ENCODE data around the gene KLK10. TPM values are rescaled to one million over a fixed set of nuclear protein-coding genes. Genes with fewer than 3 reads are reported as not detected.

Gene KLK10, protein sequence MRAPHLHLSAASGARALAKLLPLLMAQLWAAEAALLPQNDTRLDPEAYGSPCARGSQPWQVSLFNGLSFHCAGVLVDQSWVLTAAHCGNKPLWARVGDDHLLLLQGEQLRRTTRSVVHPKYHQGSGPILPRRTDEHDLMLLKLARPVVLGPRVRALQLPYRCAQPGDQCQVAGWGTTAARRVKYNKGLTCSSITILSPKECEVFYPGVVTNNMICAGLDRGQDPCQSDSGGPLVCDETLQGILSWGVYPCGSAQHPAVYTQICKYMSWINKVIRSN
- total RNA-seq (not detected in 2 replicates), polyA plus RNA-seq (0.03 TPM in 1 of 2 replicates, not detected in the other), polyA minus RNA-seq (ENCODE audit: low replicate concordance) (not detected in 2 replicates)
- not detected in 2 replicates for polyA plus RNA-seq (2012)

DNA sequence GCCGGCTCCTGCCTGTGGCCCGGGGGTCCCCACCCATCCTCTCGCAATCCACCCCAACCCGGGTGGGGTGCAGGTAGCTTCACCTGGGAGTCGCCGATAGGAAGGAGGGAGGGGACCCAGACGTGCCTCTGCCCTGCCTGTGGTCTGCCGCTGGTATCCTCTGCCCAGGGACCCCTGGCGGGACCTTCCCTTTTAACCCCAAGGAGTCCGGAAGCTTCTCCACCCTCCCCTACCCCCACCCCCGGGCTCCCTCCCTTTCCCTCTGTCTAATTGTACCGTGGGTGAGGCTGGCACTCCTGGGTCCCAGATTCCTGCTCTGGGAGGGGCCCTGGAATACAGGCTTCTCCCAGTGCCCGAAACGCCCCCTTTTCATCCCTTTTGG is at the start of gene KLK10:
KLK10 (minus strand) TSS at position 166 of the 382 bp plus-strand sequence. CDS start 579 bp downstream, outside the sequence.
- H3K4me1 ChIP-seq (ENCODE audit: control insufficient read depth, extremely low read depth, insufficient read depth, low read length): no peaks in the 10 kb centered on the region
- H2AFZ ChIP-seq (ENCODE audit: low read length): no peak within 1 kb of the TSS
- no peaks in the 10 kb centered on the region for H3K9me3 ChIP-seq (ENCODE audit: control insufficient read depth, insufficient read depth, low read depth, low read length)
- no peaks in the 10 kb centered on the region for H3K36me3 ChIP-seq (ENCODE audit: control insufficient read depth, insufficient read depth, low read length)
- peaks cover 3% of the 10 kb centered on the region for H3K27me3 ChIP-seq (ENCODE audit: control insufficient read depth, insufficient read depth, low read length)
- no peak for DNase-seq (ENCODE audit: low read depth in 2 of 2)
- no peak for TF ChIP-seq EZH2 (IDR thresholded peaks at IDR 0.05; ENCODE audit: low read length, missing control alignments)
- TF ChIP-seq, protein P1, sequence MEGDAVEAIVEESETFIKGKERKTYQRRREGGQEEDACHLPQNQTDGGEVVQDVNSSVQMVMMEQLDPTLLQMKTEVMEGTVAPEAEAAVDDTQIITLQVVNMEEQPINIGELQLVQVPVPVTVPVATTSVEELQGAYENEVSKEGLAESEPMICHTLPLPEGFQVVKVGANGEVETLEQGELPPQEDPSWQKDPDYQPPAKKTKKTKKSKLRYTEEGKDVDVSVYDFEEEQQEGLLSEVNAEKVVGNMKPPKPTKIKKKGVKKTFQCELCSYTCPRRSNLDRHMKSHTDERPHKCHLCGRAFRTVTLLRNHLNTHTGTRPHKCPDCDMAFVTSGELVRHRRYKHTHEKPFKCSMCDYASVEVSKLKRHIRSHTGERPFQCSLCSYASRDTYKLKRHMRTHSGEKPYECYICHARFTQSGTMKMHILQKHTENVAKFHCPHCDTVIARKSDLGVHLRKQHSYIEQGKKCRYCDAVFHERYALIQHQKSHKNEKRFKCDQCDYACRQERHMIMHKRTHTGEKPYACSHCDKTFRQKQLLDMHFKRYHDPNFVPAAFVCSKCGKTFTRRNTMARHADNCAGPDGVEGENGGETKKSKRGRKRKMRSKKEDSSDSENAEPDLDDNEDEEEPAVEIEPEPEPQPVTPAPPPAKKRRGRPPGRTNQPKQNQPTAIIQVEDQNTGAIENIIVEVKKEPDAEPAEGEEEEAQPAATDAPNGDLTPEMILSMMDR (conservative IDR thresholded peaks at IDR 0.05 in 1 of 2, IDR thresholded peaks at IDR 0.05 in 1 of 2; ENCODE audit: low read depth in 1 of 2, low read length in 2 of 2): no peak
- no peak within 1 kb of the TSS for H3K4me3 ChIP-seq (replicated peaks in 1 of 4; ENCODE audit: control extremely low read depth in 1 of 4, insufficient read depth in 1 of 4, low read depth in 3 of 4, low read length in 4 of 4)
- H4K20me1 ChIP-seq (ENCODE audit: control insufficient read depth, extremely low read depth, insufficient read depth, low read length): no peaks in the 10 kb centered on the region
- no peak within 1 kb of the TSS for H3K4me2 ChIP-seq (ENCODE audit: extremely low read depth, insufficient read depth, low read length)
- no peak within 1 kb of the TSS for H3K9ac ChIP-seq (ENCODE audit: insufficient read depth, low read length)
- no peaks in the 10 kb centered on the region for H3K79me2 ChIP-seq (ENCODE audit: control insufficient read depth, insufficient read depth, low read length)
- H3K27ac ChIP-seq (ENCODE audit: insufficient read depth, low read length): no peak within 1 kb of the TSS

DNA sequence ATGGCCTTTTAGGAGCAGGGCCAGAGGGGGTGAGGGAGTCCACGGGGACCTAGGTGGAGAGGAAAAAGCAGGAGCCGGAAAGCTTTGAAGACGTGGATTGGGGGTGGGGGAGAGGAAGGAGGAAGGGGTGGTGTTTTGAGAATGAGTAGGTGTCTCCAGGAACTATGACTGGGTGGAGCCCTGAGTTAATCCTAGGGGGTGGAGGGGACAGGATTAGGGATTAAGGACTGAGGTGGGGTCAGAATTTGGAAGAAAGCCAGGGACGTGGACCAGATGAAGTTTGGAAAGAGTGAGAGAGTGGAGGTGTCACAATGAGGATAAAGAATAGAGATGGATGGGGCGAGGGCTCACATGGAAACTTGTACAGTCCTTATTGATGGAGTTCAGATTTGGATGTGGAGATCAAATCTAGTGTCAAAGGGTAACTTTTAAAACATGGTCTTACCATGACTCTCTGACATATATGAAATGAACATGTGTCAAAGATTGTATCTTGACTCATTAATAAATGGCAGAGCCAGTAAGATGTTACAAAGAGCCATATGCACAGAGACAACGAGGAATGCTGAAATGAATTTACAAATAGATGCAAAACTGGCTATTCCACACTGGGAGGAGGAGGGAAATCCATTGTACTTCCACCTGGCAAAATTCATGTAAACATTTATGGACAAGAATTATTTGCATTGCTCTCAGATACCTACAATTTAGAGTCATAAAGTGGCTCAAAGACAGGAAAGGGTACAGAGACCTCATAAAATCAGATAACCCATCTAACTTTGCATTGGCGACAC is 47.1 kb upstream of the KLK10 start:
- no peak for DNase-seq (ENCODE audit: low read depth in 2 of 2)
- Histone ChIP-seq H3K9me3 (ENCODE audit: control insufficient read depth, insufficient read depth, low read depth, low read length) (no peaks in the 10 kb centered on the region), H3K36me3 (ENCODE audit: control insufficient read depth, insufficient read depth, low read length) (no peaks in the 10 kb centered on the region), H3K9ac (ENCODE audit: insufficient read depth, low read length) (no peak overlapping the region), H3K4me1 (ENCODE audit: control insufficient read depth, extremely low read depth, insufficient read depth, low read length) (no peaks in the 10 kb centered on the region), H4K20me1 (ENCODE audit: control insufficient read depth, extremely low read depth, insufficient read depth, low read length) (no peaks in the 10 kb centered on the region), H2AFZ (ENCODE audit: low read length) (no peak overlapping the region), H3K27me3 (ENCODE audit: control insufficient read depth, insufficient read depth, low read length) (no peaks in the 10 kb centered on the region), H3K27ac (ENCODE audit: insufficient read depth, low read length) (no peak overlapping the region), H3K79me2 (ENCODE audit: control insufficient read depth, insufficient read depth, low read length) (no peaks in the 10 kb centered on the region), H3K4me2 (ENCODE audit: extremely low read depth, insufficient read depth, low read length) (no peak overlapping the region), H3K4me3 (replicated peaks in 1 of 4; ENCODE audit: control extremely low read depth in 1 of 4, insufficient read depth in 1 of 4, low read depth in 3 of 4, low read length in 4 of 4) (no peak overlapping the region)
- TF ChIP-seq, protein P1 (conservative IDR thresholded peaks at IDR 0.05 in 1 of 2, IDR thresholded peaks at IDR 0.05 in 1 of 2; ENCODE audit: low read depth in 1 of 2, low read length in 2 of 2): no peak
- TF ChIP-seq EZH2 (IDR thresholded peaks at IDR 0.05; ENCODE audit: low read length, missing control alignments): no peak

DNA sequence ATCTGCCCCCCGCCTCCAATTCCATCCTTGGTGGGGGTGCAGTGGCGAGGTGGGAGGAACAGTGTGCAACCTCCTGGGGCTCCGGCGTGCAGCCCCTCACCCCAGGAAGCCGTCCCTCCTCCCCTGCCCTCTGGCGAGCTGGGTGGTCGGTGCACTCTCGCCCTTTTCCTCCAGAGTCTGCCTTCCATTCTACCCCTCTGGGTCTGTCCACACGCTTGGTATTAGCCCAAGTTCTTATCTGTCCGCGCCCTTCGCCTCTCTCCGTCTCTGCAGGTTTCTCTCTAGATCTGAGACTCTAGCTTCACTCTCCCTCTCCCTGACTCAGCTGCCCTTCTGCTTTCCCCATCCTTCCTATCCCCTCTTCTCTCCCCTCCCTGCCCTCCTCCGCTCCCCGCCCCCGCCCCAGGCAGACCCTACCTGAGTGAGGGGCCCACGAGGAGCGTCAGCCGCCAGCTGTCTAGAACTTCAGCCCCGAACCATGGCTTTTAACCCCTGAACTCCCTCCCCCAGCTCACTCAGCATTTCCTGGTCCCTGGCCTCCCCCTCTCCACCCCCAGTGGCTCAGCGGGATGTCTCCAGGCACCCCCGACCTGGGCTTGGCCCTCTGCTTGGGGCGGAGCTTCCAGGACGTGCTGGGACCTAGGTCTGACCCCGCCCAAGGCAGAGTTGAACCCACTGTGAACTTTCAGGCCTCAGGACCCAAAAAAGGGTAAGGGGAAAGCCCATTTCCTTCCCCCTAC is 45.9 kb upstream of the KLK10 start:
- Histone ChIP-seq H3K4me2 (ENCODE audit: extremely low read depth, insufficient read depth, low read length) (no peak overlapping the region), H3K4me3 (replicated peaks in 1 of 4; ENCODE audit: control extremely low read depth in 1 of 4, insufficient read depth in 1 of 4, low read depth in 3 of 4, low read length in 4 of 4) (no peak overlapping the region), H3K9me3 (ENCODE audit: control insufficient read depth, insufficient read depth, low read depth, low read length) (no peaks in the 10 kb centered on the region), H3K9ac (ENCODE audit: insufficient read depth, low read length) (no peak overlapping the region), H3K36me3 (ENCODE audit: control insufficient read depth, insufficient read depth, low read length) (no peaks in the 10 kb centered on the region), H3K4me1 (ENCODE audit: control insufficient read depth, extremely low read depth, insufficient read depth, low read length) (no peaks in the 10 kb centered on the region), H3K27ac (ENCODE audit: insufficient read depth, low read length) (no peak overlapping the region), H2AFZ (ENCODE audit: low read length) (no peak overlapping the region), H3K27me3 (ENCODE audit: control insufficient read depth, insufficient read depth, low read length) (no peaks in the 10 kb centered on the region), H3K79me2 (ENCODE audit: control insufficient read depth, insufficient read depth, low read length) (no peaks in the 10 kb centered on the region), H4K20me1 (ENCODE audit: control insufficient read depth, extremely low read depth, insufficient read depth, low read length) (no peaks in the 10 kb centered on the region)
- no peak for DNase-seq (ENCODE audit: low read depth in 2 of 2)
- TF ChIP-seq, protein P1 (conservative IDR thresholded peaks at IDR 0.05 in 1 of 2, IDR thresholded peaks at IDR 0.05 in 1 of 2; ENCODE audit: low read depth in 1 of 2, low read length in 2 of 2): no peak
- TF ChIP-seq EZH2 (IDR thresholded peaks at IDR 0.05; ENCODE audit: low read length, missing control alignments): no peak

Data from fibroblast of lung (primary cell).